ENCODE data around the gene PTPRN2. TPM values are rescaled to one million over a fixed set of nuclear protein-coding genes. Genes with fewer than 3 reads are reported as not detected.

Gene PTPRN2
- total and polyA plus RNA-seq, 2 donors, result 1.7 to 1.9 TPM

GRCh38 chr7:158237672-158238335, 349.8 kb downstream of the PTPRN2 start:
- no peaks in the 10 kb centered on the region for H3K27me3 ChIP-seq (ENCODE audit: control insufficient read depth in 2 of 2, insufficient read depth in 1 of 2, low read length in 1 of 2)
- no peaks in the 10 kb centered on the region for H3K36me3 ChIP-seq (ENCODE audit: control insufficient read depth in 2 of 2, insufficient read depth in 2 of 2, low read length in 1 of 2)
- peaks cover 4 to 28% of the 10 kb centered on the region in 2 donors for H3K9me3 ChIP-seq (ENCODE audit: control insufficient read depth in 2 of 2, insufficient read depth in 1 of 2, low read length in 1 of 2)
- no peaks in the 10 kb centered on the region for H3K4me1 ChIP-seq (ENCODE audit: control insufficient read depth in 2 of 2, insufficient read depth in 2 of 2, low read length in 2 of 2)
- H3K27ac ChIP-seq (ENCODE audit: low read depth in 1 of 2, low read length in 1 of 2), result no peak overlapping the region
- H3K4me3 ChIP-seq (ENCODE audit: low read length in 2 of 2), result no peak overlapping the region
- WGBS, result 96% methylated on average over 29 of the region's 29 CpGs
- DNase-seq (ENCODE audit: low read depth in 6 of 9, low spot score in 9 of 9), result no peak

GRCh38 chr7:158236400-158236799, 351.2 kb downstream of the PTPRN2 start:
- Histone ChIP-seq H3K4me1 (ENCODE audit: control insufficient read depth in 2 of 2, insufficient read depth in 2 of 2, low read length in 2 of 2) (no peaks in the 10 kb centered on the region), H3K4me3 (ENCODE audit: low read length in 2 of 2) (no peak overlapping the region), H3K36me3 (ENCODE audit: control insufficient read depth in 2 of 2, insufficient read depth in 2 of 2, low read length in 1 of 2) (no peaks in the 10 kb centered on the region), H3K9me3 (ENCODE audit: control insufficient read depth in 2 of 2, insufficient read depth in 1 of 2, low read length in 1 of 2) (peaks cover 3 to 28% of the 10 kb centered on the region in 2 donors), H3K27ac (ENCODE audit: low read depth in 1 of 2, low read length in 1 of 2) (no peak overlapping the region), H3K27me3 (ENCODE audit: control insufficient read depth in 2 of 2, insufficient read depth in 1 of 2, low read length in 1 of 2) (no peaks in the 10 kb centered on the region)
- no peak for DNase-seq (ENCODE audit: low read depth in 6 of 9, low spot score in 9 of 9)
- 91% methylated on average over 11 of the region's 11 CpGs for WGBS

- DNase-seq (ENCODE audit: low read depth in 6 of 9, low spot score in 9 of 9), result no peak
- whole genome bisulfite sequencing, result 91% methylated on average over 16 of the region's 16 CpGs
- H3K27ac ChIP-seq (ENCODE audit: low read depth in 1 of 2, low read length in 1 of 2), result no peak overlapping the region
- no peaks in the 10 kb centered on the region for H3K36me3 ChIP-seq (ENCODE audit: control insufficient read depth in 2 of 2, insufficient read depth in 2 of 2, low read length in 1 of 2)
- H3K9me3 ChIP-seq (ENCODE audit: control insufficient read depth in 2 of 2, insufficient read depth in 1 of 2, low read length in 1 of 2), result peaks cover 3 to 28% of the 10 kb centered on the region in 2 donors
- H3K4me3 ChIP-seq (ENCODE audit: low read length in 2 of 2), result no peak overlapping the region
- H3K27me3 ChIP-seq (ENCODE audit: control insufficient read depth in 2 of 2, insufficient read depth in 1 of 2, low read length in 1 of 2), result no peaks in the 10 kb centered on the region
- no peaks in the 10 kb centered on the region for H3K4me1 ChIP-seq (ENCODE audit: control insufficient read depth in 2 of 2, insufficient read depth in 2 of 2, low read length in 2 of 2)
These were observed 351.8 kb downstream of the PTPRN2 start for GRCh38 chr7:158235862-158236261.

DNA sequence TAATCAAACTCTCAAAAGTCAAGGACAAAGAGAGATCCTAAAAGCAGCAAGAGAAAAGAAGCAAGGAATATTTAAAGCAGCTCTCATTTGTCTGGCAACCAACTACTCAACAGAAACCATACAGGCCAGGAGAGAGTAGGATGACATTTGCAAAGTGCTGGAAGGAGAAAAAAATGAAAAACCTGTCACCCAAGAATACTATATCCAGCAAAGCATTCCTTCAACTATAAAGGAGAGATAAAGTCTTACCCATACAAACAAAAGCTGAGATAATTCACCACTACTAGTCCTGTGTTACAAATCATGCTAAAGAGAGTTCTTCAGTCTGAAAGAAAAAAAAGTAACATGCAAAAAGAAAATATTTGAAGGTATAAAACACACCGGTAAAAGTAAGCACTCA, 357.7 kb downstream of the PTPRN2 start:
- Histone ChIP-seq H3K27ac (ENCODE audit: low read depth in 1 of 2, low read length in 1 of 2) (no peak overlapping the region), H3K9me3 (ENCODE audit: control insufficient read depth in 2 of 2, insufficient read depth in 1 of 2, low read length in 1 of 2) (peaks cover 1 to 18% of the 10 kb centered on the region in 2 donors), H3K4me3 (ENCODE audit: low read length in 2 of 2) (no peak overlapping the region), H3K36me3 (ENCODE audit: control insufficient read depth in 2 of 2, insufficient read depth in 2 of 2, low read length in 1 of 2) (no peaks in the 10 kb centered on the region), H3K4me1 (ENCODE audit: control insufficient read depth in 2 of 2, insufficient read depth in 2 of 2, low read length in 2 of 2) (no peaks in the 10 kb centered on the region), H3K27me3 (ENCODE audit: control insufficient read depth in 2 of 2, insufficient read depth in 1 of 2, low read length in 1 of 2) (no peaks in the 10 kb centered on the region)
- DNase-seq (ENCODE audit: low read depth in 6 of 9, low spot score in 9 of 9), result no peak
- 92% methylated on average over 1 of the region's 1 CpG for WGBS

GRCh38 chr7:158228986-158229385, 358.6 kb downstream of the PTPRN2 start:
- no peak for DNase-seq (ENCODE audit: low read depth in 6 of 9, low spot score in 9 of 9)
- H3K27me3 ChIP-seq (ENCODE audit: control insufficient read depth in 2 of 2, insufficient read depth in 1 of 2, low read length in 1 of 2), result no peaks in the 10 kb centered on the region
- no peaks in the 10 kb centered on the region for H3K4me1 ChIP-seq (ENCODE audit: control insufficient read depth in 2 of 2, insufficient read depth in 2 of 2, low read length in 2 of 2)
- H3K27ac ChIP-seq (ENCODE audit: low read depth in 1 of 2, low read length in 1 of 2), result no peak overlapping the region
- H3K36me3 ChIP-seq (ENCODE audit: control insufficient read depth in 2 of 2, insufficient read depth in 2 of 2, low read length in 1 of 2), result no peaks in the 10 kb centered on the region
- peaks cover 1 to 18% of the 10 kb centered on the region in 2 donors for H3K9me3 ChIP-seq (ENCODE audit: control insufficient read depth in 2 of 2, insufficient read depth in 1 of 2, low read length in 1 of 2)
- 53% methylated on average over 2 of the region's 2 CpGs for WGBS
- no peak overlapping the region for H3K4me3 ChIP-seq (ENCODE audit: low read length in 2 of 2)

DNA sequence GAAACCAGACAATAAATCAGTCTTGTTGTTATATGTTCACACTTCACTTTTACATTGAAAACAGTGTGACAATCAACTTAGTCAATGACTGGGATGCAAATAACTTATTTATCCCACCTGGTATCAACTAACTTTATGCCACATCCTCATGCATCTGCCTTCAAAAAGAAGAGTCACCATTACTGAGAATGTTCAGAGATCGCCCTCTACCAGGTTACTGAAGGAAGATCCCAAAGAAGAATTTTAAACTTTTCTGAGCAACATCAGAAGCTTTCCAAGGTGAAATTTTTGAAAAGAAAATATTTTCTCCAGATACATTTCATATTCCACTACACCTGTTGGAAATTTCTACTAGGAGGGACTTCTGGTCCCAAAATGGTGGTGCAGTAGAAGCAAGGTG, 359.5 kb downstream of the PTPRN2 start:
- no peaks in the 10 kb centered on the region for H3K4me1 ChIP-seq (ENCODE audit: control insufficient read depth in 2 of 2, insufficient read depth in 2 of 2, low read length in 2 of 2)
- no peak overlapping the region for H3K4me3 ChIP-seq (ENCODE audit: low read length in 2 of 2)
- no peaks in the 10 kb centered on the region for H3K36me3 ChIP-seq (ENCODE audit: control insufficient read depth in 2 of 2, insufficient read depth in 2 of 2, low read length in 1 of 2)
- H3K27ac ChIP-seq (ENCODE audit: low read depth in 1 of 2, low read length in 1 of 2), result no peak overlapping the region
- H3K9me3 ChIP-seq (ENCODE audit: control insufficient read depth in 2 of 2, insufficient read depth in 1 of 2, low read length in 1 of 2), result peaks cover 1 to 18% of the 10 kb centered on the region in 2 donors
- DNase-seq (ENCODE audit: low read depth in 6 of 9, low spot score in 9 of 9), result no peak
- 90% methylated on average over 1 of the region's 1 CpG for WGBS
- H3K27me3 ChIP-seq (ENCODE audit: control insufficient read depth in 2 of 2, insufficient read depth in 1 of 2, low read length in 1 of 2), result no peaks in the 10 kb centered on the region

GRCh38 chr7:158227258-158227984, 360.2 kb downstream of the PTPRN2 start:
- Histone ChIP-seq H3K4me1 (ENCODE audit: control insufficient read depth in 2 of 2, insufficient read depth in 2 of 2, low read length in 2 of 2) (no peaks in the 10 kb centered on the region), H3K36me3 (ENCODE audit: control insufficient read depth in 2 of 2, insufficient read depth in 2 of 2, low read length in 1 of 2) (no peaks in the 10 kb centered on the region), H3K4me3 (ENCODE audit: low read length in 2 of 2) (no peak overlapping the region), H3K27me3 (ENCODE audit: control insufficient read depth in 2 of 2, insufficient read depth in 1 of 2, low read length in 1 of 2) (no peaks in the 10 kb centered on the region), H3K27ac (ENCODE audit: low read depth in 1 of 2, low read length in 1 of 2) (no peak overlapping the region), H3K9me3 (ENCODE audit: control insufficient read depth in 2 of 2, insufficient read depth in 1 of 2, low read length in 1 of 2) (peaks cover 1 to 18% of the 10 kb centered on the region in 2 donors)
- 87% methylated on average over 13 of the region's 13 CpGs for WGBS
- no peak for DNase-seq (ENCODE audit: low read depth in 6 of 9, low spot score in 9 of 9)

GRCh38 chr7:158216198-158216597, 371.4 kb downstream of the PTPRN2 start:
- no peak overlapping the region for H3K4me3 ChIP-seq (ENCODE audit: low read length in 2 of 2)
- no peaks in the 10 kb centered on the region for H3K9me3 ChIP-seq (ENCODE audit: control insufficient read depth in 2 of 2, insufficient read depth in 1 of 2, low read length in 1 of 2)
- H3K27ac ChIP-seq (ENCODE audit: low read depth in 1 of 2, low read length in 1 of 2), result no peak overlapping the region
- H3K36me3 ChIP-seq (ENCODE audit: control insufficient read depth in 2 of 2, insufficient read depth in 2 of 2, low read length in 1 of 2), result no peaks in the 10 kb centered on the region
- no peak for DNase-seq (ENCODE audit: low read depth in 6 of 9, low spot score in 9 of 9)
- H3K4me1 ChIP-seq (ENCODE audit: control insufficient read depth in 2 of 2, insufficient read depth in 2 of 2, low read length in 2 of 2), result no peaks in the 10 kb centered on the region
- H3K27me3 ChIP-seq (ENCODE audit: control insufficient read depth in 2 of 2, insufficient read depth in 1 of 2, low read length in 1 of 2), result no peaks in the 10 kb centered on the region

DNA sequence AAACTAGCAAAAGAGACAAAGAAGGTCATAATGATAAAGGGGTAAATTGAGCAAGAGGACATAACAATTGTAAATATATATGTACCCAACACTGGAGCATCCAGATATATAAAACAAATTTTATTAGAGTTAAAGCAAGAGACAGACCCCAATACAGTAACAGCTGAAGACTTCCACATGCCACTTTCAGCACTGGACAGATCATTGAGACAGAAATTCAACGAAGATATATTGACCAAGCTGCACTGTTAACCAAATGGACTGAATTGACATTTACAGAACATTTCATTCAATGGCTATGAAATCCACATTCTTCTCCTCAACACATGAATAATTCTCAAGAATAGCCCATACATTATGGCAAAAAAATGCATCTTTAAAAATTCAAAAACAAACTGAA, 378.2 kb downstream of the PTPRN2 start:
- DNase-seq (ENCODE audit: low read depth in 6 of 9, low spot score in 9 of 9), result no peak
- no peaks in the 10 kb centered on the region for H3K27me3 ChIP-seq (ENCODE audit: control insufficient read depth in 2 of 2, insufficient read depth in 1 of 2, low read length in 1 of 2)
- no peak overlapping the region for H3K27ac ChIP-seq (ENCODE audit: low read depth in 1 of 2, low read length in 1 of 2)
- WGBS, result 91% methylated on average over 1 of the region's 1 CpG
- no peaks in the 10 kb centered on the region for H3K4me1 ChIP-seq (ENCODE audit: control insufficient read depth in 2 of 2, insufficient read depth in 2 of 2, low read length in 2 of 2)
- no peaks in the 10 kb centered on the region for H3K9me3 ChIP-seq (ENCODE audit: control insufficient read depth in 2 of 2, insufficient read depth in 1 of 2, low read length in 1 of 2)
- H3K4me3 ChIP-seq (ENCODE audit: low read length in 2 of 2), result no peak overlapping the region
- H3K36me3 ChIP-seq (ENCODE audit: control insufficient read depth in 2 of 2, insufficient read depth in 2 of 2, low read length in 1 of 2), result no peaks in the 10 kb centered on the region

Measured in thymus (tissue), 11 donors.